Keratinocyte (primary cell): ENCODE data around the gene DCAF6.

Experiments
- CTCF ChIP-seq, 3 experiments: IDR thresholded peaks in 1 of 3; conservative IDR thresholded peaks in 1 of 3; optimal IDR thresholded peaks in 1 of 3; 2 replicates in 2 of 3; 3 replicates in 1 of 3; pipeline versions ENCODE3 to v1.5.1; 2011; ENCODE audit warnings: low read length in 3 of 3, mild to moderate bottlenecking in 3 of 3, moderate library complexity in 2 of 3, control low read depth in 1 of 3, inconsistent platforms in 1 of 3; ENCODE audit not compliant: insufficient read depth in 2 of 3; ENCODE audit errors: extremely low read depth in 1 of 3
- EZH2 ChIP-seq: IDR thresholded peaks from one replicate; pipeline ENCODE4 v1.6.1; 2012; ENCODE audit warnings: inconsistent platforms, mild to moderate bottlenecking, low read length, moderate library complexity

- TF ChIP-seq CTCF (optimal IDR thresholded peaks at IDR 0.05 in 1 of 3, IDR thresholded peaks at IDR 0.05 in 1 of 3, conservative IDR thresholded peaks at IDR 0.05 in 1 of 3; ENCODE audit: extremely low read depth in 1 of 3, insufficient read depth in 2 of 3, low read length in 3 of 3): no peak
- TF ChIP-seq EZH2: no peak
Measured at GRCh38 chr1:168096296-168097165, 160.0 kb downstream of the DCAF6 start.
